Muscle layer of duodenum (tissue), 2 donors: ENCODE data around the gene MFSD1.

Experiments
- H3K27ac ChIP-seq: one replicate; pipeline ENCODE4 v1.7.0; 2013; ENCODE audit warnings: mild to moderate bottlenecking, low read length
- H3K27me3 ChIP-seq: one replicate; pipeline ENCODE4 v1.7.0; 2013; ENCODE audit warnings: low read depth, mild to moderate bottlenecking, control low read depth, low read length
- H3K36me3 ChIP-seq, 2 donors: one replicate each; pipeline ENCODE4 v1.7.0; 2013; ENCODE audit warnings: low read length in 2 of 2, control low read depth in 1 of 2, mild to moderate bottlenecking in 1 of 2; ENCODE audit not compliant: insufficient read depth in 2 of 2, control insufficient read depth in 1 of 2
- H3K4me1 ChIP-seq, 2 donors: one replicate each; pipeline ENCODE4 v1.7.0; 2013; ENCODE audit warnings: low read length in 2 of 2, mild to moderate bottlenecking in 2 of 2, control low read depth in 1 of 2, moderate library complexity in 1 of 2; ENCODE audit not compliant: insufficient read depth in 2 of 2, control insufficient read depth in 1 of 2
- H3K4me3 ChIP-seq, 2 donors: one replicate each; pipeline ENCODE4 v1.7.0; 2013; ENCODE audit warnings: low read length in 2 of 2, low read depth in 1 of 2, mild to moderate bottlenecking in 1 of 2
- H3K9me3 ChIP-seq, 2 donors: one replicate each; pipeline ENCODE4 v1.7.0; 2013; ENCODE audit warnings: low read length in 2 of 2, control low read depth in 1 of 2, mild to moderate bottlenecking in 1 of 2; ENCODE audit not compliant: control insufficient read depth in 1 of 2
- donor health status: healthy.

The MFSD1 gene

GRCh38 chr3:158769952-158770740 is 31.7 kb upstream of the MFSD1 start:
- H3K4me3 ChIP-seq: no peak overlapping the region
- peak overlapping the region; percentile 43 for H3K27ac ChIP-seq

DNA sequence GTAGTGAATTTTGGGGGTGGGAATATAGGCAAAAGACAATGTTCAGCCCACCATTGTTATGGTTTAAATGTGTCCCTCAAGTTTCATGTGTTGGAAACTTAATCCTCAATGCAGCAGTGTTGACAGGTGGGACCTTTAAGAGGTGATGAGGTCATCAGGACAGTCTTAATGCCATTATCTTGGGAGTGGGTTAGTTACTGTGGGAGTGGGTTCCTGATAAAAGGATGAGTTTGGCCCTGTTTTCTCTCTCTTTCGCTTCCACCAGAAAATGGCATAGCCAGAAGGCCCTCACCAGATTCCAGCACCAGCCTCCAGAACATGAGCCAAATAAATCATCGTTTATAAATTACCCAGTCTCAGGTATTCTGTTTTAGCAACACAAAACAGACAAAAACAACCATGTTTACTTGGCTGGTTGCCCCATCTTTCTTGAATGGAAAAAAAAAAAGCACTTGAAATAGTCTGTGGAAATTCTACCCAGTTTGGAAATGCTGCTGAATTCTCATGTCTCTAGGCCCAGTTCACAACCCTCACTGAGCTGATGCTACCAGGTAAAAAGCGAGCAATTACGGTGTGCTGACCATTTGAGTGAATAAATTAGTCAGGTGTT is 31.0 kb upstream of the MFSD1 start:
- Histone ChIP-seq H3K4me3 (no peak overlapping the region), H3K27me3 (no peaks in the 10 kb centered on the region), H3K4me1 (peaks cover 6 to 29% of the 10 kb centered on the region in 2 donors), H3K27ac (peak overlapping the region; percentile 43), H3K9me3 (no peaks in the 10 kb centered on the region), H3K36me3 (no peaks in the 10 kb centered on the region)

More at GRCh38 chr3:158769952-158770740, 31.7 kb upstream of the MFSD1 start:
- no peaks in the 10 kb centered on the region for H3K36me3 ChIP-seq
- H3K4me1 ChIP-seq: peaks cover 6 to 36% of the 10 kb centered on the region in 2 donors
- no peaks in the 10 kb centered on the region for H3K27me3 ChIP-seq
- H3K9me3 ChIP-seq: no peaks in the 10 kb centered on the region

DNA sequence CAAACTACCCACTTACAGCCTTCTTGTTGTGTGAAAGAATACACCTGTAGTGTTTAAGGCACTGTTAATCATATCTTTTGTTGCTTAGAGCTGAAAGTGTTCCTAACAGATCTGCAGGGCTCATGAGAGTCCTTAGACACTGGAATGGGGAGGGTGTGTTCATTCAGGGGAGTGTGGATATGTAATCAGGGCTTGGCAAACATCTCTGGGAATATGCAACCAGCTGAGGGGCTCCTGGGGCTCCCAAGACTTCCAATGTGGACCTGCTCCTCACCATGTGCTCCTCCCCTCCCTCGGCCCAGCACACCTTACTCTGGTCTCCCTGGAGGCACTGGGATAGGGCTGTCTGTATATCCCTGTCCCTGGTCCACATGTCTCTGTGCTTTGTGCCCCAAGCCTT is 30.3 kb upstream of the MFSD1 start:
- H3K27ac ChIP-seq: no peak overlapping the region
- H3K4me1 ChIP-seq: peaks cover 6 to 22% of the 10 kb centered on the region in 2 donors

GRCh38 chr3:158771982-158772381 is 29.9 kb upstream of the MFSD1 start:
- Histone ChIP-seq H3K4me1 (peaks cover 6 to 19% of the 10 kb centered on the region in 2 donors), H3K27ac (no peak overlapping the region), H3K36me3 (no peaks in the 10 kb centered on the region), H3K27me3 (no peaks in the 10 kb centered on the region), H3K4me3 (no peak overlapping the region), H3K9me3 (no peaks in the 10 kb centered on the region)

More for the DNA sequence above, 30.3 kb upstream of the MFSD1 start:
- Histone ChIP-seq H3K36me3 (no peaks in the 10 kb centered on the region), H3K9me3 (no peaks in the 10 kb centered on the region), H3K27me3 (no peaks in the 10 kb centered on the region), H3K4me3 (no peak overlapping the region)

DNA sequence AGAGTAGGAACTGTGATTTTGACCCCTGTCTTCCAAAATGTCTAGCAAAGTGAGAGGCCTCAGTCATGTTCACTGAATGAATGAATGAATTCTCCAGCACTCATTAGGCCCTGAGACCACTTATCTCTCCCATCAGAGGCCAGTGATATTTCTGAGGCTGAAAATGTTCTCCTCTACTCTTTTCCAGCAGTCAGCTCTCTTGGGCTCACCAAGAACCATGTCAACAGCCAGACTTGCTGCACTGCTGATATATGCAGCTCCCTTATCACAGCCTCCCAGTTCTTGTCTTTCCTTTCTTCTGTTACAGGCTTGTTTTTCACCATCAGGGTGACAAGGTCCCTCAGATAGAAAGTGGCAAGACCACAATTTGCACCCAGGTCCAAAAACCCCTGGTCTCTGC is 28.7 kb upstream of the MFSD1 start:
- Histone ChIP-seq H3K9me3 (no peaks in the 10 kb centered on the region), H3K4me3 (no peak overlapping the region), H3K36me3 (no peaks in the 10 kb centered on the region), H3K27ac (no peak overlapping the region), H3K4me1 (peaks cover 6 to 7% of the 10 kb centered on the region in 2 donors), H3K27me3 (no peaks in the 10 kb centered on the region)

DNA sequence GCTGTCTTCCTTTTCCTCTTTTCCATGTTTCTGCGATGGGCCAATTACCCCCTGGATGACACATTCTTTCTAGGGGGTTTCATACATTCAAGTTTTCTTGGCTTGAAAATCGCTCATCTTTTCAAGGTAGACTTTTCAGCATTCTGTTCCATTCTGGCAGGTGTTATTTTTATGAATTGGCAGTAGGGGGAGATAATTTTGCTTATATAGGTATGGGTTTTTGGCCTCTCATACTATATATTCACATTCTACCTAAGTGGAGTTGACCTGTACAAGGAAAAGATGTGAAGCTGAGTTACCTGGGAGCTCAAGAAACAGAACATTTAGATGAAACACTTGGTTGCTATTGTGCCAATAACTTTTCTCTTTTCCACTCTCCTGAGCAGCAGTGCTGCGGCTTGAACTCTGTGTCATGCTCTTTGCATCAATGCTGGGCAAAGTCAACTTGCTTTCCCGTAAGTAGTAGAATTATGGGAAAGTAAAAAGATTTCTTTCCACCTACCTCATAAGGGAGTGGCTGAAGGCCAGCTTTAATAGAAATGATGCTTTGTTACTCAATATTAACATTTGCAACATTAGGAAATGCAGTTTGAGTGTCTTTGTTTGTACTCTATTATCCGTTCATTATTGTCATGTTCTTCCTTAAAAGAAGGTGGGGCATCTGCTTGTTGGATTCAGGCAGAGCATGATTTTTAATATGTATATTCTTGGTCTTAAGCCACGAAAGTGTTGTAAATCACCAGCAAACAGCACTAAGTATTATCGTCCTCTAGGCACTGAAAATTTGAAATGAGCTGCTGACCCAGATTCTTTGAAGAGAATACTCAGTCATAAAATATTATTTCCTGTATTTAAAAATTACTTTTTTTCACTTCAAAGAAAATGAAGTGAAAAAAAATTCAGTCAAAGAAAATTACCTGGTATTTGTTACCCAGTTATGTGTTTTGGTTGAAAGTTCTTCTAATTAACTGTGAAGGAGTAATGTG is 27.7 kb upstream of the MFSD1 start:
- no peaks in the 10 kb centered on the region for H3K27me3 ChIP-seq
- no peaks in the 10 kb centered on the region for H3K9me3 ChIP-seq
- H3K27ac ChIP-seq: no peak overlapping the region
- H3K4me1 ChIP-seq: peaks cover 0 to 4% of the 10 kb centered on the region in 2 donors
- H3K4me3 ChIP-seq: no peak overlapping the region
- H3K36me3 ChIP-seq: no peaks in the 10 kb centered on the region

DNA sequence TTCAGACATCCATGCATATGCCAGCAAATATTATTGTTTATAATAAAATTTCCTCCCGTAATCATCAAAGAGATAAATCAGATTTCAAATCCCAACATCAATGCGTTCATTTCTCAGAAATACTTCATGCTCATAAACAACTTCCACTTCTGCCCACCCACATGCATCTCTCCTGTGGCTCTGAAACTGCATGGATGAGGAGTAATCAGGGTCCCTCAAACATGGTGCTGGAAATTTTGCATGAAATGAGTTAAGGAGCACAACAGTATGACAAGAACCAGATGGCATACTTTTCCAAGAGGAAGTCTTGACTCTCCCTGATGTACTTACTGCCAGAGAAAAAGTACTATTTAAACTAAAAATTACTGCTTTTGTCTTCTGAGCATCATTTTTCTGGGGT is 26.9 kb upstream of the MFSD1 start:
- Histone ChIP-seq H3K27ac (no peak overlapping the region), H3K9me3 (no peaks in the 10 kb centered on the region), H3K36me3 (no peaks in the 10 kb centered on the region), H3K4me3 (no peak overlapping the region), H3K4me1 (peaks cover 0 to 4% of the 10 kb centered on the region in 2 donors), H3K27me3 (no peaks in the 10 kb centered on the region)

DNA sequence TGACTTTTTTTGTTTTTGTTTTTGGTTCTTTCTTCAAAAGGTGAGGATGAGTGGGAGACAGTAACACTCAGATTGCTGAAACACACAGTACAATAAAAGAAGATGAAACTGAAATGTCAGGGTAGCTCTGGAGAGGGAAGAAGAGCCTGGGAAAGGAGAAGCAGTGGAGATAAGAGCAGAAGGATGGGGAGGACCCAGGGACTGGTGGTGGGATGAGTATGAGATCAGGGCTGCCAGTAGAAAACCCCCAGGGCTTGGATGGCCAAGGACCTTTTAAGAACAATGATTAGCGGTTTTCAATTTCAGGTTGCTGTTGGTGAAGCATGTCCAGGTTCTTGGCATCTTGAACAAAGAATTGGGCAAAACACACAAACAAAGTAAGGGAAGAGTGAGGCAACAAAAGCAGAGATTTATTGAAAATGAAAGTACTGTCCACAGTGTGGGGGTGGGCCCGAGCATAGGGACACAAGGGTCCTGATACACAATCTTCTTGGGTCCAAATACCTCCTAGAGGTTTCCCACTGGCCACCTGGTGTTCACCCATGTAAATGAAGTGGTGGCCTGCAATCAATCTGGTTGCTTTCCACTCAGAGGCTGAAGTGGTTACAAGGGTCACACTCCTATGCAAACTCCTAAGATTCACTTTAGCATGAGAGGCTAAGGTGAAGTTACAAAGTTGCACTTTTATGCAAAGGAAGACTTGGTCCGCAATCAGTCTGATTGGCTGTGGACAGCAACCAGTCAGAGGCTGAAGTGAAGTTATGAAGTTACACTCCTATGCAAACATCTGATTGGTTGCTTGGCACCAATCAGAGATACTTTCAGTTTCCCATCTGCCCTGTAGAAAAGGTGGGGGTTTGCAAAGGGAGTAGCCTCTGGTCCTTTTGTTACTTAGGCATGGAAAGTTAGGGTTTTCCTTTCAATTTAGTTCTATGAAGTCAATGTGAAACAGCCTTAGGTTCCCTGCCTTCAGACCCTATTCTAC is 26.1 kb upstream of the MFSD1 start:
- Histone ChIP-seq H3K27me3 (no peaks in the 10 kb centered on the region), H3K4me3 (no peak overlapping the region), H3K27ac (peak overlapping the region; percentile 9), H3K36me3 (no peaks in the 10 kb centered on the region), H3K9me3 (no peaks in the 10 kb centered on the region), H3K4me1 (peaks cover 0 to 4% of the 10 kb centered on the region in 2 donors)

DNA sequence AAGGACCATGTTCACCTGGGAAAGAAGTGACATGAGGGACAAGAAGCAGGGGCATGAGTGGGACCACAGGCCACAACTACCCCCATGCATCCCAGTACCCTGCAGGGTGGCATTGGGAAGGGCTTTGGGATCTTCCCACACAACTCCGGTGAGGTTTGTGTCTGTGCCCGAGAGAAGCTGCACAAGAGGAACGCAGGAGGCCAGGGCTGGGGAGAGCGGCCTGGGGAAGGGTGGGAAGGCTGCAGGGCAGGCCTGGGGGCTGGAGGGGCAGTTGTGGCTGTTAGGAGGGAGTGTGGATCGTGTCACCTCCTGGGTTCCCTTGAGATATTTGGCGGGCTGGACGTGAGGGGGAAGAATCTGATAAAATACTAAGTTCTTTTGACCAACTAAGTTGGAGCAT is 25.3 kb upstream of the MFSD1 start:
- no peak overlapping the region for H3K27ac ChIP-seq
- no peaks in the 10 kb centered on the region for H3K27me3 ChIP-seq
- peaks cover 0 to under 1% of the 10 kb centered on the region in 2 donors for H3K4me1 ChIP-seq
- no peak overlapping the region for H3K4me3 ChIP-seq
- no peaks in the 10 kb centered on the region for H3K36me3 ChIP-seq
- no peaks in the 10 kb centered on the region for H3K9me3 ChIP-seq

DNA sequence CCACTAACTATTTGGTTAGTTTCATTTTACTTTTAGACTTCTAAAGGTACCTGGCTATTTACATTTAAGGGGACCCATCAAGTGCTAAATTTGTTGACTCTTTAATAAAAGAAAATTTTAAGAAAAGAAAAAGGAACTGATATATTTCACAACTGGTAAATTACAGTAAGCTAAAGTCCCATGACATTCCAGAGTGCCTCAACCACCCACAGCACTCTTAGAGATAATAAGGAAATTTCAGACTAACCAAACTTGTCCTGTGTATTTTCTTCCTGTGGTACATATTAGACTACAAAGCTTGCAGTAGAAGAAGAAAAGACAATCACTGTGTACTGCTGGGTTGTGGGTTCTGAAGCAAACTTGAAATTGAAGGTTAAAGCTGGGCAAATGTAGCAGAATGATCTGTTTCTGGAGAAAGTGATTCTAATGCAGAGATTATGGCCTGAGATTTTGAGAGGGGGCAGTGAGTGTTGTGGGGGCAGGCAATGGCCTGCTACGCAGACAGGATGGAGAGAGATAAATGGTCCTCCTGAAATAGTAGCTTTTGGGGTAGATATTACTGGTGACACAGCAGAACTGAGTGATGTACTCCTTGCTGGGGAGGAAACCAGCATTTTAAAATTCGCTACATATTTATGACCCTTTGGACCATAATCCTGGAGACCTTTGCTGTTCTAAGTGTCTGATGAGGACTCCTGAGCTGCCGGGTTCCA is 24.5 kb upstream of the MFSD1 start:
- H3K36me3 ChIP-seq: no peaks in the 10 kb centered on the region
- H3K4me1 ChIP-seq: peaks cover 0 to 6% of the 10 kb centered on the region in 2 donors
- H3K27me3 ChIP-seq: no peaks in the 10 kb centered on the region
- no peak overlapping the region for H3K4me3 ChIP-seq
- H3K27ac ChIP-seq: peak overlapping the region; percentile 28
- H3K9me3 ChIP-seq: no peaks in the 10 kb centered on the region
